HG02678 (cell line): ENCODE measurements around the gene RAB39B.
A peak's percentile ranks its signal among the peaks of the same experiment; 100 is the strongest.
"Not testable (repeated sequence)": the region's sequence is repeated elsewhere in the genome, so short reads cannot be mapped to it uniquely, and the experiment has no call there.

ENCODE experiments used
- ATAC-seq: cut with Tn5 transposase; IDR thresholded peaks from one replicate; pipeline ENCODE4 v1.9.1; 2021; ENCODE audit warnings: mild to moderate bottlenecking, moderate library complexity; ENCODE audit not compliant: unreplicated experiment

The RAB39B gene

GRCh38 chrX:155263854-155264628, at the start of gene RAB39B:
RAB39B (minus strand) TSS chrX:155264491; CDS start chrX:155264288, 203 bp downstream.
- peak; percentile 92 for ATAC-seq

GRCh38 chrX:155313766-155314165, 49.5 kb upstream of the RAB39B start:
- ATAC-seq: no peak

- no peak for ATAC-seq
These were observed 29.5 kb upstream of the RAB39B start for GRCh38 chrX:155293771-155294170.

- no peak for ATAC-seq
These were observed 15.6 kb upstream of the RAB39B start for GRCh38 chrX:155279873-155280272.

GRCh38 chrX:155270969-155271368, 6.7 kb upstream of the RAB39B start:
- no peak for ATAC-seq

- ATAC-seq: not testable (repeated sequence)
These were observed 3.7 kb upstream of the RAB39B start for GRCh38 chrX:155267995-155268394.

- no peak for ATAC-seq
These were observed 2.1 kb upstream of the RAB39B start for GRCh38 chrX:155266439-155266838.

- no peak for ATAC-seq
These were observed 1.1 kb downstream of the RAB39B start for GRCh38 chrX:155262970-155263754.

- ATAC-seq: no peak
These were observed 4.5 kb downstream of the RAB39B start for GRCh38 chrX:155259752-155260151.

- no peak for ATAC-seq
These were observed 12.9 kb downstream of the RAB39B start for GRCh38 chrX:155251391-155251790.

GRCh38 chrX:155247497-155247896, 16.8 kb downstream of the RAB39B start:
- ATAC-seq: no peak

GRCh38 chrX:155246748-155247147, 17.5 kb downstream of the RAB39B start:
- no peak for ATAC-seq

- no peak for ATAC-seq
These were observed 22.0 kb downstream of the RAB39B start for GRCh38 chrX:155242300-155242699.

- ATAC-seq: no peak
These were observed 26.6 kb downstream of the RAB39B start for GRCh38 chrX:155237719-155238118.

- ATAC-seq: no peak
These were observed 28.4 kb downstream of the RAB39B start for GRCh38 chrX:155235891-155236290.

- ATAC-seq: peak; percentile 69
These were observed 33.1 kb downstream of the RAB39B start for GRCh38 chrX:155231163-155231562.

GRCh38 chrX:155225774-155226173, 38.5 kb downstream of the RAB39B start:
- no peak for ATAC-seq

GRCh38 chrX:155223746-155224145, 40.5 kb downstream of the RAB39B start:
- not testable (repeated sequence) for ATAC-seq

GRCh38 chrX:155221351-155221750, 42.9 kb downstream of the RAB39B start:
- no peak for ATAC-seq

- ATAC-seq: no peak
These were observed 45.5 kb downstream of the RAB39B start for GRCh38 chrX:155218777-155219176.

GRCh38 chrX:155216940-155217440, 47.3 kb downstream of the RAB39B start:
- no peak for ATAC-seq
